HUDEP-2 (cell line): ENCODE results near the gene SLC6A13.
"Not testable (repeated sequence)": the region's sequence is repeated elsewhere in the genome, so short reads cannot be mapped to it uniquely, and the experiment has no call there.

Experiments
- DNase-seq, 76 experiments: peaks; one replicate each; lab custom pipeline; 2025; ENCODE audit not compliant: unreplicated experiment in 76 of 76; lab: John Stamatoyannopoulos, UW

Gene SLC6A13

GRCh38 chr12:265096-265495, 2.5 kb upstream of the SLC6A13 start:
- DNase-seq, result no peak

GRCh38 chr12:264269-264668, 1.6 kb upstream of the SLC6A13 start:
- peak in 8 of 76 experiments; percentile 5 to 42 (median 16) for DNase-seq

GRCh38 chr12:263574-263973, 938 bp upstream of the SLC6A13 start:
- DNase-seq, result no peak

GRCh38 chr12:262113-262512, 523 bp downstream of the SLC6A13 start:
- no peak for DNase-seq

GRCh38 chr12:257521-258321, 4.9 kb downstream of the SLC6A13 start:
- DNase-seq, result no peak

GRCh38 chr12:256958-257357, 5.7 kb downstream of the SLC6A13 start:
- DNase-seq, result peak in 19 of 76 experiments; percentile 2 to 65 (median 21)

GRCh38 chr12:256225-256624, 6.4 kb downstream of the SLC6A13 start:
- DNase-seq, result no peak

- no peak for DNase-seq
Observed at GRCh38 chr12:254912-255311, 7.7 kb downstream of the SLC6A13 start.

- no peak for DNase-seq
Observed at GRCh38 chr12:254039-254438, 8.6 kb downstream of the SLC6A13 start.

GRCh38 chr12:253116-253831, 9.4 kb downstream of the SLC6A13 start:
- no peak for DNase-seq

GRCh38 chr12:252636-253035, 10.0 kb downstream of the SLC6A13 start:
- DNase-seq, result no peak

GRCh38 chr12:247271-247670, 15.4 kb downstream of the SLC6A13 start:
- no peak for DNase-seq

- no peak for DNase-seq
Observed at GRCh38 chr12:243381-243780, 19.3 kb downstream of the SLC6A13 start.

- no peak for DNase-seq
Observed at GRCh38 chr12:242496-242895, 20.1 kb downstream of the SLC6A13 start.

- no peak for DNase-seq
Observed at GRCh38 chr12:241266-241665, 21.4 kb downstream of the SLC6A13 start.

- DNase-seq, result no peak
Observed at GRCh38 chr12:240566-240965, 22.1 kb downstream of the SLC6A13 start.

GRCh38 chr12:238736-239398, 23.8 kb downstream of the SLC6A13 start:
- DNase-seq, result no peak

GRCh38 chr12:238116-238515, 24.5 kb downstream of the SLC6A13 start:
- no peak for DNase-seq

GRCh38 chr12:237026-237815, 25.4 kb downstream of the SLC6A13 start:
- DNase-seq, result no peak

GRCh38 chr12:236445-236844, 26.2 kb downstream of the SLC6A13 start:
- DNase-seq, result no peak

GRCh38 chr12:235967-236366, 26.7 kb downstream of the SLC6A13 start:
- DNase-seq, result not testable (repeated sequence)
